ENCODE results near the gene SUN5. TPM values are rescaled to one million over a fixed set of nuclear protein-coding genes. Genes with fewer than 3 reads are reported as not detected.

The SUN5 gene
- total and polyA plus RNA-seq, 9 donors, result not detected

- WGBS, 3 donors, result 87 to 90% (median 90%) methylated on average over 10 of the region's 10 CpGs
- Histone ChIP-seq H3K27ac (no peak overlapping the region), H3K4me3 (no peak overlapping the region), H3K9me3 (no peaks in the 10 kb centered on the region), H3K4me1 (ENCODE audit: insufficient read depth) (no peaks in the 10 kb centered on the region), H3K27me3 (no peaks in the 10 kb centered on the region), H3K36me3 (no peaks in the 10 kb centered on the region)
- intact Hi-C loops (cut with DNase I), result no loop called here
- no peak for DNase-seq
- TF ChIP-seq CTCF (IDR thresholded peaks at IDR 0.05) (no peak), EP300 (IDR thresholded peaks at IDR 0.05) (no peak), POLR2A (IDR thresholded peaks at IDR 0.05) (no peak)
Observed at GRCh38 chr20:32973077-32973717, 31.0 kb downstream of the SUN5 start.

- 80 to 84% (median 83%) methylated on average over 12 to 13 of the region's 13 CpGs for WGBS, 3 donors
- TF ChIP-seq CTCF (IDR thresholded peaks at IDR 0.05) (no peak), EP300 (IDR thresholded peaks at IDR 0.05) (no peak), POLR2A (IDR thresholded peaks at IDR 0.05) (no peak)
- no peak overlapping the region for H3K27ac ChIP-seq
- no peak for DNase-seq
- H3K36me3 ChIP-seq, result no peaks in the 10 kb centered on the region
- no peaks in the 10 kb centered on the region for H3K9me3 ChIP-seq
- H3K4me1 ChIP-seq (ENCODE audit: insufficient read depth), result no peaks in the 10 kb centered on the region
- no peak overlapping the region for H3K4me3 ChIP-seq
- intact Hi-C loops (cut with DNase I), result no loop called here
- no peaks in the 10 kb centered on the region for H3K27me3 ChIP-seq
Observed at GRCh38 chr20:32972181-32973076, 31.8 kb downstream of the SUN5 start.

- DNase-seq, result no peak
Observed at GRCh38 chr20:32971703-32972161, 32.5 kb downstream of the SUN5 start.

GRCh38 chr20:32970973-32971300, 33.3 kb downstream of the SUN5 start:
- no peak for DNase-seq

More at GRCh38 chr20:32971703-32972161, 32.5 kb downstream of the SUN5 start:
- H3K27me3 ChIP-seq, result no peaks in the 10 kb centered on the region
- WGBS, 3 donors, result 53 to 58% (median 55%) methylated on average over 6 of the region's 6 CpGs
- no peak overlapping the region for H3K27ac ChIP-seq
- no peak overlapping the region for H3K4me3 ChIP-seq
- no peaks in the 10 kb centered on the region for H3K4me1 ChIP-seq (ENCODE audit: insufficient read depth)
- TF ChIP-seq EP300 (IDR thresholded peaks at IDR 0.05) (no peak), POLR2A (IDR thresholded peaks at IDR 0.05) (no peak), CTCF (IDR thresholded peaks at IDR 0.05) (no peak)
- intact Hi-C loops (cut with DNase I), result no loop called here
- no peaks in the 10 kb centered on the region for H3K36me3 ChIP-seq
- no peaks in the 10 kb centered on the region for H3K9me3 ChIP-seq

More at GRCh38 chr20:32970973-32971300, 33.3 kb downstream of the SUN5 start:
- no peaks in the 10 kb centered on the region for H3K36me3 ChIP-seq
- H3K27ac ChIP-seq, result no peak overlapping the region
- H3K4me3 ChIP-seq, result no peak overlapping the region
- TF ChIP-seq POLR2A (IDR thresholded peaks at IDR 0.05) (no peak), EP300 (IDR thresholded peaks at IDR 0.05) (no peak), CTCF (IDR thresholded peaks at IDR 0.05) (no peak)
- no peaks in the 10 kb centered on the region for H3K9me3 ChIP-seq
- WGBS, 3 donors, result 89 to 97% (median 94%) methylated on average over 2 of the region's 2 CpGs
- no peaks in the 10 kb centered on the region for H3K27me3 ChIP-seq
- intact Hi-C loops (cut with DNase I), result no loop called here
- no peaks in the 10 kb centered on the region for H3K4me1 ChIP-seq (ENCODE audit: insufficient read depth)

All from ovary (tissue), 9 donors.